ENCODE results near the gene HELZ2.
A peak's percentile ranks its signal among the peaks of the same experiment; 100 is the strongest.

HELZ2 gene

GRCh38 chr20:63596423-63596822 lies 22.4 kb upstream of the HELZ2 start:
- no peak for DNase-seq

- DNase-seq, result no peak
Observed at GRCh38 chr20:63595416-63596127, 21.5 kb upstream of the HELZ2 start.

GRCh38 chr20:63594043-63594561 lies 20.1 kb upstream of the HELZ2 start:
- no peak for DNase-seq

- DNase-seq, result no peak
Observed at GRCh38 chr20:63592661-63593060, 18.6 kb upstream of the HELZ2 start.

- DNase-seq, result no peak
Observed at GRCh38 chr20:63591786-63592355, 17.8 kb upstream of the HELZ2 start.

GRCh38 chr20:63591147-63591533 lies 17.1 kb upstream of the HELZ2 start:
- no peak for DNase-seq

GRCh38 chr20:63590218-63591146 lies 16.4 kb upstream of the HELZ2 start:
- no peak for DNase-seq

- no peak for DNase-seq
Observed at GRCh38 chr20:63589261-63590217, 15.5 kb upstream of the HELZ2 start.

GRCh38 chr20:63588641-63589041 lies 14.6 kb upstream of the HELZ2 start:
- no peak for DNase-seq

GRCh38 chr20:63587776-63588591 lies 13.9 kb upstream of the HELZ2 start:
- peak; percentile 27 for DNase-seq

- no peak for DNase-seq
Observed at GRCh38 chr20:63587256-63587655, 13.2 kb upstream of the HELZ2 start.

GRCh38 chr20:63586797-63587196 lies 12.8 kb upstream of the HELZ2 start:
- no peak for DNase-seq

GRCh38 chr20:63585616-63586565 lies 11.9 kb upstream of the HELZ2 start:
- DNase-seq, result no peak

GRCh38 chr20:63582382-63583063 lies 8.5 kb upstream of the HELZ2 start:
- DNase-seq, result no peak

GRCh38 chr20:63580796-63581461 lies 6.9 kb upstream of the HELZ2 start:
- DNase-seq, result peak; percentile 82

- no peak for DNase-seq
Observed at GRCh38 chr20:63579017-63579694, 5.1 kb upstream of the HELZ2 start.

- DNase-seq, result peak; percentile 28
Observed at GRCh38 chr20:63578224-63579016, 4.4 kb upstream of the HELZ2 start.

Measured in CD4-positive, alpha-beta T cell treated with Interleukin-17A for 4 hours (primary cell).